ENCODE data around the gene FGF14. TPM values are rescaled to one million over a fixed set of nuclear protein-coding genes. Genes with fewer than 3 reads are reported as not detected.

The FGF14 gene
- total RNA-seq, 2 experiments from 2014 or later: not detected

DNA sequence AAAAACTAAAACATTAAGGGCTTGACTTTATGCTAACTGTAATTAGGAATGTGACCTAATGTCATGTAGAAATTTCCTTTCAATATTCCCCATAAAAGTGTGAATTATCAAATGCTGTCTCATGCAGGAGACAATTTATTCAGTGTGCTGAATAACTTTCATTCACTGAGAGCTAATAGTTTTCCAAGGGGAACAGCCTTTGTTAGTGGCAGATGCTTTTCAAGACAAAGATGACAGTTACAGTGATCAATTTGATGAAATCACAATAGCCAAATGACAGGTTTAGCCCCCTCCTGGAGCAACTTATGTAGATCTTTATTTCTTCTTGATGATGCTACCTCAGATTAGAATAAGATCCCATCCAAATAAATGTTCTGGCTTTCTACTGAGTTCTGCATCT is 673.8 kb downstream of the FGF14 start:
- POLR2A ChIA-PET: interaction anchor here (0.6 kb wide), 1 partner anchor 582 kb away, joined by 3 read pairs; no protein-coding TSS in a partner anchor
- H3K27ac ChIP-seq (ENCODE audit: low read depth, low read length, poor library complexity, severe bottlenecking): no peak overlapping the region
- H4K20me1 ChIP-seq (ENCODE audit: insufficient read depth, low read length): no peaks in the 10 kb centered on the region
- H3K4me1 ChIP-seq (ENCODE audit: insufficient read depth, low read length, poor library complexity, severe bottlenecking): no peaks in the 10 kb centered on the region
- intact Hi-C loops (cut with micrococcal nuclease; ENCODE audit: unreplicated experiment): no loop called here
- H3K4me3 ChIP-seq (ENCODE audit: low read depth, low read length, poor library complexity, severe bottlenecking): no peak overlapping the region
- H3K9me2 ChIP-seq (ENCODE audit: insufficient read depth, low read length): no peaks in the 10 kb centered on the region
- no peak for DNase-seq (ENCODE audit: low spot score)
- no peak overlapping the region for H2AFZ ChIP-seq (ENCODE audit: low read length)
- H3K36me3 ChIP-seq (ENCODE audit: insufficient read depth, low read length): no peaks in the 10 kb centered on the region
- TF ChIP-seq, protein P1, sequence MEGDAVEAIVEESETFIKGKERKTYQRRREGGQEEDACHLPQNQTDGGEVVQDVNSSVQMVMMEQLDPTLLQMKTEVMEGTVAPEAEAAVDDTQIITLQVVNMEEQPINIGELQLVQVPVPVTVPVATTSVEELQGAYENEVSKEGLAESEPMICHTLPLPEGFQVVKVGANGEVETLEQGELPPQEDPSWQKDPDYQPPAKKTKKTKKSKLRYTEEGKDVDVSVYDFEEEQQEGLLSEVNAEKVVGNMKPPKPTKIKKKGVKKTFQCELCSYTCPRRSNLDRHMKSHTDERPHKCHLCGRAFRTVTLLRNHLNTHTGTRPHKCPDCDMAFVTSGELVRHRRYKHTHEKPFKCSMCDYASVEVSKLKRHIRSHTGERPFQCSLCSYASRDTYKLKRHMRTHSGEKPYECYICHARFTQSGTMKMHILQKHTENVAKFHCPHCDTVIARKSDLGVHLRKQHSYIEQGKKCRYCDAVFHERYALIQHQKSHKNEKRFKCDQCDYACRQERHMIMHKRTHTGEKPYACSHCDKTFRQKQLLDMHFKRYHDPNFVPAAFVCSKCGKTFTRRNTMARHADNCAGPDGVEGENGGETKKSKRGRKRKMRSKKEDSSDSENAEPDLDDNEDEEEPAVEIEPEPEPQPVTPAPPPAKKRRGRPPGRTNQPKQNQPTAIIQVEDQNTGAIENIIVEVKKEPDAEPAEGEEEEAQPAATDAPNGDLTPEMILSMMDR (conservative IDR thresholded peaks at IDR 0.05; ENCODE audit: low read length): no peak
- TF ChIP-seq EZH2phosphoT487 (IDR thresholded peaks at IDR 0.05; ENCODE audit: borderline replicate concordance, low read depth, low read length): no peak
- H3K79me2 ChIP-seq (ENCODE audit: insufficient read depth, low read depth, low read length): no peaks in the 10 kb centered on the region
- CTCF ChIA-PET (ENCODE audit: unreplicated experiment): no interaction called here
- no peak overlapping the region for H3K4me2 ChIP-seq (ENCODE audit: low read length)
- BruUV-seq (replicated peaks): no TSS peak
- no peaks in the 10 kb centered on the region for H3K9me3 ChIP-seq (ENCODE audit: low read length)

DNA sequence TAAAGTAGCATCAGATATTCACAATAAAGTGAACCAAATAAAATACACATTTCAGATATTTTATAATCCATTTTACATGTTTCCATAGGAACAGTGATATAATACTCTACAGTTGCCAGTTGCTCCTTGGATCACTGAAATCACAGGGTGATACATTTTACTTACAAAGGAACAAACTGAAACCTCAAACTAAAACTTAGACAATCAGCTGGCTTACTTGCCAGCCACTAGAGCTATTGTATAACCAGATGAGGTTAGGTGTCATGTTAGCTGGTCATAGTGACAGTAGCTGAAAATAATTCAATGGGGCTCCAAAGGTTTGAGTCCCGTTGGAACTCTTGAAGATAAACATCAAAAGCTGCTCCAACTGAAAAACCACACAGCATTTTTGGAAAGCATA is 674.7 kb downstream of the FGF14 start:
- no peak overlapping the region for H3K4me3 ChIP-seq (ENCODE audit: low read depth, low read length, poor library complexity, severe bottlenecking)
- H3K36me3 ChIP-seq (ENCODE audit: insufficient read depth, low read length): no peaks in the 10 kb centered on the region
- H3K9me3 ChIP-seq (ENCODE audit: low read length): no peaks in the 10 kb centered on the region
- H3K79me2 ChIP-seq (ENCODE audit: insufficient read depth, low read depth, low read length): no peaks in the 10 kb centered on the region
- TF ChIP-seq EZH2phosphoT487 (IDR thresholded peaks at IDR 0.05; ENCODE audit: borderline replicate concordance, low read depth, low read length): no peak
- TF ChIP-seq, protein P1 (conservative IDR thresholded peaks at IDR 0.05; ENCODE audit: low read length): no peak
- CTCF ChIA-PET (ENCODE audit: unreplicated experiment): no interaction called here
- POLR2A ChIA-PET: no interaction called here
- H2AFZ ChIP-seq (ENCODE audit: low read length): no peak overlapping the region
- H3K9me2 ChIP-seq (ENCODE audit: insufficient read depth, low read length): no peaks in the 10 kb centered on the region
- intact Hi-C loops (cut with micrococcal nuclease; ENCODE audit: unreplicated experiment): no loop called here
- H3K4me1 ChIP-seq (ENCODE audit: insufficient read depth, low read length, poor library complexity, severe bottlenecking): no peaks in the 10 kb centered on the region
- H3K4me2 ChIP-seq (ENCODE audit: low read length): no peak overlapping the region
- DNase-seq (ENCODE audit: low spot score): no peak
- no peak overlapping the region for H3K27ac ChIP-seq (ENCODE audit: low read depth, low read length, poor library complexity, severe bottlenecking)
- BruUV-seq (replicated peaks): no TSS peak
- no peaks in the 10 kb centered on the region for H4K20me1 ChIP-seq (ENCODE audit: insufficient read depth, low read length)

DNA sequence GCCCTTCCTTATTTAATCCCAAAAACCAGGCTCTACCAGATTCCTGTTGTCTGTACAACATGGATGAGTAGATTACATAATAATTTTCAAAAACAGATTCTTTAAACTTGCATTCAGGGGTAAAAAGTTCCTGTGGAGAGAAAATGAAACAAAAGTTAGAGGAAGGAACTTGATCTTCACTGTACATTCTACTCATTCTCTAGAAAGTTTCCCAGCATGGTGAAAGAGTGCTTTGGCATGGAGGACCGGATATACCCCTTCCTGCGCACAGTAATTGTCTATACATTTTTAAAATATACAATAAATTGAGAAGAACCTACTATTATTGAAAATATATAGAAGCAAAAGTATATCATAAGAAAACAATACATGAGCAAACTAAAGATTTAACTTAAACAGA is 675.2 kb downstream of the FGF14 start:
- CTCF ChIA-PET (ENCODE audit: unreplicated experiment): no interaction called here

More for the DNA sequence above, 675.2 kb downstream of the FGF14 start:
- Histone ChIP-seq H4K20me1 (ENCODE audit: insufficient read depth, low read length) (no peaks in the 10 kb centered on the region), H3K9me3 (ENCODE audit: low read length) (no peaks in the 10 kb centered on the region), H2AFZ (ENCODE audit: low read length) (no peak overlapping the region), H3K4me1 (ENCODE audit: insufficient read depth, low read length, poor library complexity, severe bottlenecking) (no peaks in the 10 kb centered on the region), H3K27ac (ENCODE audit: low read depth, low read length, poor library complexity, severe bottlenecking) (no peak overlapping the region), H3K4me3 (ENCODE audit: low read depth, low read length, poor library complexity, severe bottlenecking) (no peak overlapping the region), H3K36me3 (ENCODE audit: insufficient read depth, low read length) (no peaks in the 10 kb centered on the region), H3K79me2 (ENCODE audit: insufficient read depth, low read depth, low read length) (no peaks in the 10 kb centered on the region), H3K4me2 (ENCODE audit: low read length) (no peak overlapping the region), H3K9me2 (ENCODE audit: insufficient read depth, low read length) (no peaks in the 10 kb centered on the region)
- POLR2A ChIA-PET: no interaction called here
- no TSS peak for BruUV-seq (replicated peaks)
- intact Hi-C loops (cut with micrococcal nuclease; ENCODE audit: unreplicated experiment): no loop called here
- no peak for DNase-seq (ENCODE audit: low spot score)
- no peak for TF ChIP-seq EZH2phosphoT487 (IDR thresholded peaks at IDR 0.05; ENCODE audit: borderline replicate concordance, low read depth, low read length)
- TF ChIP-seq, protein P1 (conservative IDR thresholded peaks at IDR 0.05; ENCODE audit: low read length): no peak
